ENCODE results near the gene LRRC25.

LRRC25 gene

DNA sequence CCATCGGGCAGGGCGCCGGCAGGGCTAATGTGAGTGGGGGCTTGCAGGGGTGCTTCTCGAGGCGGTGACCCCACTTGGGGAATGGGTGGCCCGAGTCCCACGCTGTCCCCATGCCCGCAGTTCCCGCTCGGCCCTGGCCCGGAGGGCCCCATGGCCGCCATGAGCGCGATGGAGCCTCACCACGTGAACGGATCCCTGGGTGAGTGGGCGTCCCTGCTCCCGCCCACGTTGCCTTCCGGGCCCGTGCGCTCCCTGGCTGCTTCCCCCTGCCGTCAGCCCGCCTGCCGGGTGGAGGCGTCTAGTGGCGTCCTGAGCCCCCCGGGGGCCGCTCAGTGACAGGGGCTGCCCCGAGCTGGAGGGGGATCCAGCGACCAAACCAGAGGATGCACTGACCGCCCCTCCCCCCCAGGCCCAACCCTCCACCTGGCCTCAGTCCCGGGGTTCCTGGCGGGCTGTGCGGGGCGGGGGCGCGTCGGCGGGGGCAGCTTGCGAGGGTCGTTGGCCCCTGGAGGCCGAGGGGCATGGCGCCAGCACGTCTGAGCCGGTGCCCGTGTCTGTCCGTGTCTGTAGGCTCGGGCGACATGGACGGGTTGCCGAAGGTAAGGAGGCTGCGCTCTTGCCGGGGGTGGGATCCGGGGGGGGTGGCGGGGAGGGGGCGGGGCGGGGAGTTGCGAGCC lies 35.7 kb upstream of the LRRC25 start:
- Histone ChIP-seq H3K36me3 (ENCODE audit: control insufficient read depth, insufficient read depth, low read length) (no peaks in the 10 kb centered on the region), H3K27me3 (ENCODE audit: control insufficient read depth, insufficient read depth, low read length) (no peaks in the 10 kb centered on the region), H3K9me3 (ENCODE audit: control insufficient read depth, low read length) (no peaks in the 10 kb centered on the region), H3K4me1 (peaks cover 19% of the 10 kb centered on the region), H3K27ac (peak overlapping the region; percentile 84), H3K9ac (no peak overlapping the region), H3K79me2 (peaks cover 7% of the 10 kb centered on the region), H3K4me3 (ENCODE audit: low read depth, low read length) (peak overlapping the region; percentile 78), H2AFZ (peak overlapping the region; percentile 75), H3K4me2 (ENCODE audit: low read length) (peak overlapping the region; percentile 93)
- TF ChIP-seq, protein P1, sequence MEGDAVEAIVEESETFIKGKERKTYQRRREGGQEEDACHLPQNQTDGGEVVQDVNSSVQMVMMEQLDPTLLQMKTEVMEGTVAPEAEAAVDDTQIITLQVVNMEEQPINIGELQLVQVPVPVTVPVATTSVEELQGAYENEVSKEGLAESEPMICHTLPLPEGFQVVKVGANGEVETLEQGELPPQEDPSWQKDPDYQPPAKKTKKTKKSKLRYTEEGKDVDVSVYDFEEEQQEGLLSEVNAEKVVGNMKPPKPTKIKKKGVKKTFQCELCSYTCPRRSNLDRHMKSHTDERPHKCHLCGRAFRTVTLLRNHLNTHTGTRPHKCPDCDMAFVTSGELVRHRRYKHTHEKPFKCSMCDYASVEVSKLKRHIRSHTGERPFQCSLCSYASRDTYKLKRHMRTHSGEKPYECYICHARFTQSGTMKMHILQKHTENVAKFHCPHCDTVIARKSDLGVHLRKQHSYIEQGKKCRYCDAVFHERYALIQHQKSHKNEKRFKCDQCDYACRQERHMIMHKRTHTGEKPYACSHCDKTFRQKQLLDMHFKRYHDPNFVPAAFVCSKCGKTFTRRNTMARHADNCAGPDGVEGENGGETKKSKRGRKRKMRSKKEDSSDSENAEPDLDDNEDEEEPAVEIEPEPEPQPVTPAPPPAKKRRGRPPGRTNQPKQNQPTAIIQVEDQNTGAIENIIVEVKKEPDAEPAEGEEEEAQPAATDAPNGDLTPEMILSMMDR (IDR thresholded peaks at IDR 0.05): no peak

DNA sequence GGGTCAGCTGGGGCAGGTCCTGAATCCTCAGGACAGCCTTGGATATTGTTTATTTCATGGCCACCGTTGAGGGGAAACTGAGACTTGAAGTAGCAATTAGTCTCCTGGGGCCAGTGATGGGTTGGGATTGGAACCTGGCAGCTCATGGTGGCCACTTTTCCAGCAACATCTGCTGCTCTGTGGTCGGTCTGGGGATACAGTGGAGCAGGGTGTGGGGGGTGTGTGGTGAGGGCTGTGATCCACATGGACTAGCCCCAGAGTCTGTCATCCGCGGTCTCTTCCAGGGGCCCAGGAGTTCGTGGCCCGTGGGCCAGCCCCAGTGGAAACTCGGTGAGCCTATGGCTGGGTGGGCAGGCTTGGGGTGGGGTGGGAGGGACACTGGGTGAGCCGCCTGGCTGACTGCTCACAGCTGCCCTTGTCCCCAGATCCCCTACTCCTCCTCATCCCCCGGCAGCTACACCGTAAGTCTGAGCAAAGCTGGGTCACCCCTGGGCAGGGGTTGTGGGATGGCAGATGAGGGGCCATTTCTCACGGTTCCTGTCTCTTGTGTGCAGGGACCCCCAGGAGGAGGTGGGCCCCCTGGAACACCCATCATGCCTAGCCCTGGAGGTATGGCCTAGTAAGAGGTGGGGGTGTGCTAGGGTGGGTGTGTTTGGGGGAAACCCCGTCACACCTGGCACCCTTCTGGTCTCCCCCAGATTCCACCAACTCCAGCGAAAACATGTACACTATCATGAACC lies 35.0 kb upstream of the LRRC25 start:
- Histone ChIP-seq H3K9me3 (ENCODE audit: control insufficient read depth, low read length) (no peaks in the 10 kb centered on the region), H3K4me3 (ENCODE audit: low read depth, low read length) (peak overlapping the region; percentile 78), H3K9ac (no peak overlapping the region), H3K36me3 (ENCODE audit: control insufficient read depth, insufficient read depth, low read length) (no peaks in the 10 kb centered on the region), H3K4me2 (ENCODE audit: low read length) (peak overlapping the region; percentile 93), H3K27ac (peak overlapping the region; percentile 84), H3K27me3 (ENCODE audit: control insufficient read depth, insufficient read depth, low read length) (no peaks in the 10 kb centered on the region), H3K79me2 (peaks cover 7% of the 10 kb centered on the region), H2AFZ (peak overlapping the region; percentile 75), H3K4me1 (peaks cover 19% of the 10 kb centered on the region)
- TF ChIP-seq, protein P1 (IDR thresholded peaks at IDR 0.05): no peak

DNA sequence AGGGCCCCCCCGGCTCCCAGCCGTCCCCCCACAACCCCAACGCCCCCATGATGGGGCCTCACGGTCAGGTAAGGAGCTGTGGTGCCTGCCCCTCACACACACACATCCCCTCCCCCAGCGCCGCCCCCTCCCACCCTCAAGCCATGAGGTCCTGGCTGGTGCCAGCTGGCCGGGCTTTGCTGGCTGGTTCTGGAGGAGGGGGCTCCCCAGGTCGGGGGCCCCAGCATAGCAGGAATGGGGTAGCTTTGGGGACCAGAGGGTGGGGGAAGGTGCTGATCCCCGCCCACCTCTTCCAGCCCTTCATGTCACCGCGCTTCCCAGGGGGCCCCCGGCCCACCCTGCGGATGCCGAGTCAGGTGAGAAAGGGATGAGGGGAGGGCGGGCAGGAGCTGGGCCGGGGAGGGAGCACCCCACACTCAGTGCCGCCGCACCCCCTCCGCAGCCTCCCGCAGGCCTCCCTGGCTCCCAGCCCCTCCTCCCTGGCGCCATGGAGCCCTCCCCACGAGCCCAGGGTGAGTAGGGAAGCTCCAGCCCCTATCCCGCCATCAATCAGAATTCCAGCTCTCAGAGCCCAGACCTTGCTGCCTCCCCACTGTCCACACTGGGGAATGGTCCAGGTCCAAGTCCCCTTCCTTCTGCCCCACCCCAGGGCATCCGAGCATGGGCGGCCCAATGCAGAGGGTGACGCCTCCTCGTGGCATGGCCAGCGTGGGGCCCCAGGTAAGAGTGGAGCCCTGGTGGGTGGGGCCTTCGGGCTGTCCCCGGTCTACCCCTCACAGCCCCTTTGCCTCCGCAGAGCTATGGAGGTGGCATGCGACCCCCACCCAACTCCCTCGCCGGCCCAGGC lies 34.2 kb upstream of the LRRC25 start:
- Histone ChIP-seq H3K4me1 (peaks cover 19% of the 10 kb centered on the region), H3K4me3 (ENCODE audit: low read depth, low read length) (no peak overlapping the region), H3K9ac (no peak overlapping the region), H3K27me3 (ENCODE audit: control insufficient read depth, insufficient read depth, low read length) (no peaks in the 10 kb centered on the region), H2AFZ (no peak overlapping the region), H3K79me2 (peaks cover 7% of the 10 kb centered on the region), H3K9me3 (ENCODE audit: control insufficient read depth, low read length) (no peaks in the 10 kb centered on the region), H3K36me3 (ENCODE audit: control insufficient read depth, insufficient read depth, low read length) (no peaks in the 10 kb centered on the region), H3K27ac (no peak overlapping the region), H3K4me2 (ENCODE audit: low read length) (peak overlapping the region; percentile 2)
- TF ChIP-seq, protein P1 (IDR thresholded peaks at IDR 0.05): no peak

DNA sequence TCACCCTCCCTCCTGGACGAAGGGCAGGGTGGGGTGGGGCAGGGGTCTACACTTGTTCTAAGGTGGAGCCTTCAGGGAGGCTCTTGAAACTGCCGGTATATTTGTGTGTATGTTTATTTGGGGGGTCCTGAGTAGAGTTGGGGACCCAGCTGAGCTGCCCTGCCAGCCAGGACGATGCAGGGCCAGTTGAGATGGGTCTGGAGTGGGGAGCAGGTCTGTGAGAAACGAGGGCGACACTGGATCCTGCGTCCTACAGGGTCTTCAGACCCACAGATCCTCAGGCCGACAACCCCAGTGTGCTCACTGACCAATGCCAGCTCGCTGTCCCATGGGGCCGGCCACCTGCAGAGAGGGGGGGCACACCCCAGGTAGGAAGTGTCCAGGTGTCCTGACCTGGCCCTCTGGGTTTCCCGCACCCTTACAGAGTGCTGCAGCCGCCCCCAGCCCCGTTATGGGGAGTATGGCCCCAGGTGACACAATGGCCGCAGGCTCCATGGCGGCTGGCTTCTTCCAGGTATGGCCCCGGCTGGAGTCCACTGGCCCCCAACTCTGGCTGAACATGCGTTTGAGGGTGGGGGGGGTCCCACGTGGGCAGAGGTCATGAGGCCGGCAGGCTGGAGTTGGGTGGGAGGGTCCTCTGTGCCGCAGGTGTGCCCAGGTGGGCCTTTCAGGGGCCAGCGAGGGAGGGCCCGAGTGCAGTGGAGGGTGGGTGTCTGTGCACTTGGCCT lies 33.2 kb upstream of the LRRC25 start:
- Histone ChIP-seq H3K27ac (no peak overlapping the region), H3K9me3 (ENCODE audit: control insufficient read depth, low read length) (no peaks in the 10 kb centered on the region), H3K36me3 (ENCODE audit: control insufficient read depth, insufficient read depth, low read length) (no peaks in the 10 kb centered on the region), H3K4me2 (ENCODE audit: low read length) (no peak overlapping the region), H3K79me2 (peaks cover 7% of the 10 kb centered on the region), H3K9ac (no peak overlapping the region), H3K4me1 (peaks cover 22% of the 10 kb centered on the region), H2AFZ (no peak overlapping the region), H3K4me3 (ENCODE audit: low read depth, low read length) (no peak overlapping the region), H3K27me3 (ENCODE audit: control insufficient read depth, insufficient read depth, low read length) (no peaks in the 10 kb centered on the region)
- TF ChIP-seq, protein P1 (IDR thresholded peaks at IDR 0.05): no peak
